Glomerular endothelial cell (primary cell): ENCODE measurements around the gene DNAJA4. TPM values are rescaled to one million over a fixed set of nuclear protein-coding genes. Genes with fewer than 3 reads are reported as not detected.
A peak's percentile ranks its signal among the peaks of the same experiment; 100 is the strongest.

ENCODE experiments used
- DNase-seq: peaks from one replicate; pipeline ENCODE4 v3.0.0-alpha.2; 2011; ENCODE audit warnings: low read depth, low spot score; ENCODE audit errors: extremely low read depth
- total RNA-seq: library from RNA; depleted of rRNA; stranded (reverse); fragments of >200 nt; gene quantifications from 2 replicates; pipeline ENCODE4 v1.2.3, GENCODE V29; 2015

Gene DNAJA4
- total RNA-seq, 1 donor from 2014 or later: 10.2 TPM

DNA sequence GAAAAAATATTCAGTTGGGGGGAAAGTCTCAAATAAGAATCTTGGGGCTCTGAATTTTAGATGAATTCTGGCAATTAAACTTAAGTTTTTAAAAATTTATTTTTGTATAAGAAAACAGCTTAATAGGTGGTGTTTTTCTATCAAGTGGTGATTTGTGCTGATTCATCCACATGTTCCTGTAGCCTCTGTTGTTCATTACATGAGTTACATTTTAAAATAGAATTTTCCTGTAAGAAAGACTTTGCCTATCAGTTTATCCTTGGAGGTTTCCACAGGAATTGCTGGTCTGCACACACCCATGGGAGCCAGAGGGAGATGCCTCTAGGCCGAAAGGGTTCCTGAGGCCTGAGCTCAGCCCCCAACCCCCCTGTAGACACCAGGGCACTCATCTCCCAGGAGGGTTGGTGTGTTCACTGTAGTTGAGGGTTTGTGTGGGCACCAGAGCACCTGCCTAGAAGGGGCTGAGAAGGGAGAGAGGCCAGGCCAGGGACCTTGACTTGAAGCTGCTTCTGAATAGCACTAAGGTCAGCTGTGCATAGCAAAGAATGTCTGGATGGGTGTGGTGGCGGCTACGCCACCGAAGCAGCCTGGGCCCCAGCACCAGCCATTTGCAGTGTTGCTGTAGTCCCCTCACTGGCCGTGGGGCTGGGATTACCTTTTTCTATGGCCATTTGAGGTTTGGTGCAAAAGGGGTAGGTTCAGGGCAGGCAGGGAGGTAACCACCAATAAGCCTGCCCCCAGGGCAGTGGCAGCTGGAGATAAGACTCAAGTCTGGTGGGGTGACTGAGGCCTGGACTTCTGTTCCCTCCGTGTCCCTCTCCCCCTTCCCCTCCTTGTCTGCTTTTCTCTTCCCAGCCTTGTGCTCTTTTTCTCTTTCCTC, 11.9 kb downstream of the DNAJA4 start:
- DNase-seq: no peak

DNA sequence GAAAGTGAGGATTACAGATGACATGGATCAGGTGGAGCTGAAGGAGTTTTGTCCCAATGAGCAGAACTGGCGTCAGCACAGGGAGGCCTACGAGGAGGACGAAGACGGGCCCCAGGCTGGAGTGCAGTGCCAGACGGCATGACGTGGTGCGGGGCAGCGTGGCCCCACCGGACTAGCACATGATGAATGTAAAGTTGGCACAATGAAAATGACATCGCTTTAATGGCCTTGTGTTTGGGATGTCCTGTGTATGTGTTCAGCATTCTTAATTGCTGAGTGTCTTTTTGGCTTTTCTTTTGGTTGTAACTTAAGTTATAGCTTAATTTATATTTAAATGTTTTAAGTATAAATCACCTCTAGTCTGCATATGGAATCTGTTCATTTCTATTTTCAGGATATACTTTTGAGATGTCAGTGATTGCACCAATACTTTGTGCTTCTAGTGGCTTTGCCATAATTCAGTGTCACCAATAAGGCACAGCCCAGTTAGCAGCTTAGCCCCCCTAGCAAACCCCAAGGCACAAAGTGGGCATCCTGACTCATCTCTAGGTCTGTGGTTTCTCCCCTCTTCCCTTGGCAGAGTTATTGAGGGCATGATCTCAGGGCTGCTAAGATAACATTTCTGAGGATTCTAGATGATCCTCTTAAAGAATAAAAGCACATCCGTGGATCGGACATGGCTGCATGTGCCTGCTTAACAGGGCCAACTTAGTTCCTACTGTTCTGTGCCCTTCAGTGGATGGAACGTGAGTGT, 16.1 kb downstream of the DNAJA4 start:
- DNase-seq: no peak

DNA sequence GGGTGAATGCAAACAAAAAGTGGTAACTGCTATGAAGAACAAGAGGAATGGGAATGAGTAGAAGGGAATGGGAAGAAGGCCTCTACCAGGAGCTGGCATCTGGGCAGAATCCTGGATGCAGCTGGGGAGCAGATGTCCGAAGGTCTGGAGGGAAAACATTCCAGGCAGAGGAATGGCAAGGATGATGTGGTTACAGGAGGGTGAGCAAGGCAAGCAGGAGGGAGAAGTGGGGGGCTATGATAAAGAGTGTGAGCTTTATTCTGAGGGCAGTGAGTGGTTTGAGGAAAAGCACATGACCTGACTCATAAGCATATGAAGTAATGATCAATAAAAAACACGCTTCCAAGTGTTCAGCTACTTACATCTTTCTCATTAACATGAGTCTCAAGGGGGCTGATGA, 18.0 kb downstream of the DNAJA4 start:
- DNase-seq: no peak

DNA sequence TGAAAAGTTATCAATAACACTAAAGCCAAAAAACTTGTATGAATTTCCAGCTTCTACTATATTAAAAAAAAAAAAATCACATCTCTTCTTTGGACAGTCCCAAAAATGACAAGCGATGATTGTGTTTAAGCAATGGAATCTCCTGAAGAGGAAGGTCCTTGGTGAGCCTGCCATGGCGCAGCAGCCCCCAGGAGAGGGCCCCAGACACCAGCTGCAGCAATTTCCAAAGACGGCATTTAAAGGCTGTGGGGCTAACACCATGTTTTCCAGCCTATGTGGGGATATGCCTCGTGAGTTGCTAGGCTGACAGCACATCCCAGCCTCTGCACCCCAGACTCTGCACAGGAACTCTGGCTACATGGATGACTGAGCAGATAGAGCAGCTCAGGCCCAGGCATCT, 20.4 kb downstream of the DNAJA4 start:
- no peak for DNase-seq

DNA sequence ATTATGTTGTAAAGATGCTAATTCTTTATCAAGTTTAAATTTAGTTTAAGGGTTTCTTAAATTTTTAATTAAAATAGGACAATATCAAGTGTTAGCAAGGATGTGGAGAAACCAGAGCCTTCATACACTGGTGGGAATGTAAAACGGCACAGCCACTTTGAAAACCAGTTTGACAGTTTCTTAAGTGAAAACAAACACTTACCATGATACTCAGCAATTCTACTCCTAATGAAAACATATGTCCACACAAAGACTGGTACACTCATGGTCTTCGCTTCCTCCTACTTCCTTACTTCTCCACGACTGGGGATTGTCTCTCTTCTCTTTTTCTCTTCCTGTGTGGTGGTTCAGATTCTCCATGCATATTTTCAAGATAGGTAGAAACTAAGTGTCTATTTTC, 25.9 kb downstream of the DNAJA4 start:
- no peak for DNase-seq

DNA sequence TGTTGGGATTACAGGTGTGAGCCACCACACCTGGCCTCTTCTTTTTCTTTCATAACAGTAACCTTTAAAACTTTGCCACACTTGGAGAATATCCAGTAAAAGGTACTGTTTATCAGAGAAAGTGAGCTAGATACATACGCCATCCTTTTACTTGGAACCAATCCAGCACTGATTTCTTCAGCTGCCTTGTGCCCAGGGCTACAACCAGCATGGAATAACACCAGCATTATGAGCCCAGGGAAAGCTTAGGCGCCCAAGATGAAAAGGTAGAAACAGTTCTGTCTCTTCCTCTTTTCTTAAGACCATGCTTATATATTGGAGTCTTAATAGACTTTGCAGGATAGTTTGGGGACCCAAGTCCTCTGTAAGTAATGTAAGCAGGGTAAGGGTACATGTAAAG, 26.7 kb downstream of the DNAJA4 start:
- no peak for DNase-seq

DNA sequence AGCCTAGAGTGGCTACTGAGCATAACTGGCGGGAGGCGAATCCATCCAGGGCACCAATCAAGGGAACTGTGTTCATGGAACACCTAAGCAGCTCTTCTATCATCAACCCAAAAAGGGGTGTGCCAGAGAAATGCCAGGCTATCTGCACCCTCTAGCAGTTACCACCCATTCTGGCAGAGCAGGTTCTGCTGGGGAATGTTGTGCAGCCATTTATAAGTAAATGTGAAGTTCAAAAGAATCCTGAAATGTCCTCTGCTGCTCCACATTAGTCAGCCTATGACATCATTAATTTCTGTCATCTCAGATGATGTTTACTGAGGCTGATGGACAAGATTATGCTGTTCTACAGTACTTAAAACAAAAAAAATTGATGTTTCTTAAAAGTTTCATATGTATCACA, 27.3 kb downstream of the DNAJA4 start:
- DNase-seq: no peak

DNA sequence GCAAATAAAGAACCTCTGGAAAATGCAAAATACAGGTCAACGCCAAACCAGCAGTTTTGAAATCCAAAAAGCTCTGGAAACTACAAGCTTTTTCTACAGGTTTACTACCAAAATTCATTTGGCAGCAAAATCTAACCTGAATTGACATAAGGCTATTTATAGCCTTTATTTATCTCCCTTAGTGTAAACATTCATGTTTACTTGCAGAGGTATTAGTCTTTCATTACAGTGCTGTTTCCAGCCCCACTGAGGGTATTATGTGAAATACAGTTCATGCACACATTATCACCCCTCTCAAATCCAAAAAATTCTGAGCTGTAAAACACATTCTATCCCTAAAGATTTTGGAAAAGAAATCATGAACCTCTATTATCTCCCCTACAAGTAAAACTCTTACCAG, 27.9 kb downstream of the DNAJA4 start:
- no peak for DNase-seq

DNA sequence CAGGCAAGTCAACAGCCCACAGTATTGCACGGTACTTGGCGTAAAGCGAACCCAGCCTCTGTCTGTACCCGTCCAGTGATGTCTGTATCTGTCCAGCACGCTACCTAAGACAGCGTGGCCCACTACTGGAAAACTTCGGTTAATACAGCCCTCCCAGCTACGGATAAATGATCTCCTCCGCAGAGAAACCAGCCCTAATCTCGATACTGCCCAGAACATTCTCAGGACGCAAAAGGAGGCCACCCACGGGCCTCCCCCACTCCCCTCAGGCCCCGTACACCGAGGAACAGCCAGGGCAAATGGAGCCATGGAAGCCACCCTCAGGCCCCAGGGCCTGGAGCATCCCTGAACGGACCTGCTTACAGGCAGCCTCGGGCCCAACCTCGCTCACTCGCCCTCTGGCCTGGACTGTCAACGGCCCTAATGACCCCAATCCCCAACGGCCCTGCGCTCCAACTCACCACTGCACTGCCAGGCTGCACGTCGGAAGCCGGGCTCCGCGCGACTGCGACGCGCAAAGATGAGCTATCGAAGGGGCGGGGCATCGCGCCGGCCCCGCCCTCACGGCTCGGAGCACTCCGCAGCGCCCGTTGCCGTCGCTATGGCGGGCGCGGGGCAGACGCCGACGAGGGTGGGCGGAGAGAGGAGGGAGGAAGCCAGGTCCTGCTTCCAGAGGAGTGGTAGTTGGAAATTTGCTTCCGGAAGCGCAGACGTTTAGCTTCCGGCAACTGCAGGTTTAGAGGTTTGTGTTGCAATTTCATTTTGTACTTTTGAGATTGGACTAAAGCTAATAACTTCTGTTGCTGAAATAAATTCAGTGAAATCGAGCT, 35.0 kb downstream of the DNAJA4 start, which contains the start of gene SKIC8:
SKIC8 (minus strand) TSS at position 509 of the 830 bp plus-strand sequence. CDS start 3,923 bp downstream, outside the sequence.
- peak; percentile 42 for DNase-seq

DNA sequence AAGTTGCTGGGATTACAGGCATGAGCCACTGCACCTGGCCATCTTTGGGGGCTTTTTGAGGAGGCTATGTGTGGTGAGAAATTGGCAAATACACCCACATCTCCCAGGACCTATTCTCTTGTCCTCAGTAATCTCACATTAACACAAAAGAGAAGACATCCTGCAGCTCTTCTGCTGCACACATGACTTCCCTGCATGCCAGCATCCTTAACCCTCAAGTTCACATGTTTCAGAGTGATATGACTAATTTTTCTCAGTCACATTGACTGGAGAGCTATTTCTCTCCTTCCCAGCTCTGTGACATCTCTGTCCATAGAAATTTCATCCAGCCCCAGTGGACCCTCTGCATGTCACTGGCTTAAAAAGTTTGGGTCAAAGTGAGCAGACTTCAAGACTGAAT, 37.0 kb downstream of the DNAJA4 start:
- DNase-seq: no peak

DNA sequence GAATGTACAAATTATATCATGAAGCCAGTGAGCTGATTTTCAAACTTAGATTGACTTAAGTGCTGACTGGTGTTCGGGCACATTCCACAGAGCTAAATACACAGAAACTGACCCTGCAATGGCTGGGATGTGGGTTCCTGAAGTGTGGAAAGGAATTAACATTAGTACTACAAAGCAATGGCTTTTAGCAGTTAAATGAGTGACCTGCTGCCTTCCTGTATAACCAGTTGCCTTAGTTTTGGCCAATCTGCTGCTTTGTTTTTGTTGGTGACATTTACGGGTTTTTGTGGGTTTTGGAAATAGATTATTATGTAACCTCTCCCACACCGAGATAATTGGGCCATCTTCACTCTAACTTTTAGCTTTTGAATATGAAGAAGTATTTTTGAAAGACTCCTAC, 37.5 kb downstream of the DNAJA4 start:
- no peak for DNase-seq

DNA sequence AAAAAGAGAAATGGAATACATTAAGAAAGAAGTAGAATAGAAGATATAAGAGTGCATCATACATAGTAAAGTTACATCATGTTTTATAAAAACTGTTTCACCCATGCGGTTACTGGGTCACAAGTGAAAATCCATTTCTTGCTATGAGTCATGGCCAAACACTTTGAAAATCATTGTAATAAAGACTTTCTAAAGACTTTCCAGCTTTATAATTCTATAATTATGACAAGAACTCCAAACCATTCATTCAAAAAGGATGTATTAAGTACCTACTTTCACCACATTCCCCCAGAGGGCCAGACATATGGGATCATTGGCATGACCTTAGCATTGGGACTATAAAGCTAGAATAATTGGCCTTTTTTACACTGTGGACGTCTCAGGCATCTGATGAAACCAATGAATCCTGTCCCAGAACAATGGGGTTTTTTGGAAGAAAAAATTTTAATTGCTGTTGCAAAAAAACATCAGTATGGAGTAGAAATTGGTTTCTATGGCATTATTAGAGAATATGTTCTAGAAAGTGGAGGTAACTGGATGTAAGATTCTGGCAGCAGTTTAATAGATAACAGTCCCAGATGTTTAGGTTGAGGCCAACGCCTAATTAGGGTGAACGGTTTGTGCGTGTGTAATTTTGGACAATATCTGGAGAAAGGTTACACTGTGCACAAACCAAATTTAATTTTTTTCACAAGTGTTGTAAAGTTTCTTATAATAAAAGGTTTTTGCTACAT, 38.4 kb downstream of the DNAJA4 start:
- no peak for DNase-seq

DNA sequence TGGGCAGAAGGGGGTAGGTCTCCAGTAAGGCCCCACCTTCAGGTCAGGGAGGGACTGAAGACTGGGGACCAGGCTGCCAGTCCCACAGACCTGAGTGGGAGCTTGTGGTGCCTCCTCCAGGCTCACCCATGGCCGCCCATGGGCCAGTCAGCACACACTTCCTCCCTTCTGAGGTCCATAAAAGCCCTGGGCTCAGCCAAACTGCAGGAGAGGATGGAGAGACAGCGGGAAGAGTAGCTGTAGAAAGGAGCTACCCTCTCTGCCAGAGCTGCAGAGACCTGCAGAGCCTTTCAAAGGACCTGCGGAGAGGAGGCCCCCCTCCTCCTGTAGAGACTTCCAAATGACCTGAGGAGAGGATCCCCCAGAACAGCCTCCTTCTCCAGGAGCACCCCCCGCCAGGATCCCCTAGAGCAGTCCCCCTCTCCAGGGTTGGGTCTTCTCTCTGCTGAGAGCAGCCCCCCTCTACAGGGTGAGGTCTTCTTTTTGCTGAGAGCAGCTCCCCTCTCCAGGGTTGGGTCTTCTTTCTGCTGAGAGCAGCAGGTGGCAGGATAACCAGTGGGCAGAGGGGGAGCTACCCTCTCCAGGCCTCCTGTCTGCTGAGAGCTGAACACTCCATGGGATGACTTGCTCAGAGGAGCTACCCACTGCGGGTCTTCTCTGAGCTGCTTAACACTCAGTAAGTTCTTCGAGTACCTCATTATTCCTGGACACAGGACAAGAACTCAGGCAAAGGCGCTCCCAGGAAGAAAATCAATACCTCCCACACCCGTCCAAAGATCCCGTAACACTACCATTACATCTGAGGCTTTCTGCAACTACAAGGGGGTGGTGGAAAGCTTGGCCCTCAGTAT, 40.1 kb downstream of the DNAJA4 start:
- no peak for DNase-seq

DNA sequence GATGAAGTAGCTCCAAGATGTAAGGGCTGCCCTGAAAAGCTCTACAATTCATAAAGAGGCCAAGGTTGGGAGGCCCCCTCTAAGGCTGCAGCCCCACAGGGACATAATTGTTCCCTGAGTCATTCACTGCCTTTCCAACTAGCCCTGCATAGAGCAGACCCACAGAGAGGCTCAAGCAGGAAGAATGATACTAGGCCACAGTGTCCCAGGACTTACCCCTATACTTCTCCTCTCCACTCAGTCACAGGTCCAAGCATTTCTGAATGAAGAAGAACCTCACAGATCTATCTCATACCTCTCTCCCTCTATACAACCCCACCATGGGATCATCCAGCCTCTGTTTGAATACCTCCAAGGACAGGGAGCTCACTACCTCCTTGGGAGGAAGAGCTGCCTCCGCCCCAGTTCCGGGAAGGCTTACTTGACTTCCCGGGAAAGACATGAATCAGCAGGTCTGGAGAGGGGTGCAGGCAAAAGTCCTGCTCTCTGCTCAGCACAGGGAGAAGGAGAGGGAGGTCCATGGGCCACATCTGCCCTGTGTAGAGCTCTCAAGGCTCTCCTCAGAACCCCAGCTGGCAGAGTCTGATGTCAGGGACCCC, 41.9 kb downstream of the DNAJA4 start:
- DNase-seq: no peak

DNA sequence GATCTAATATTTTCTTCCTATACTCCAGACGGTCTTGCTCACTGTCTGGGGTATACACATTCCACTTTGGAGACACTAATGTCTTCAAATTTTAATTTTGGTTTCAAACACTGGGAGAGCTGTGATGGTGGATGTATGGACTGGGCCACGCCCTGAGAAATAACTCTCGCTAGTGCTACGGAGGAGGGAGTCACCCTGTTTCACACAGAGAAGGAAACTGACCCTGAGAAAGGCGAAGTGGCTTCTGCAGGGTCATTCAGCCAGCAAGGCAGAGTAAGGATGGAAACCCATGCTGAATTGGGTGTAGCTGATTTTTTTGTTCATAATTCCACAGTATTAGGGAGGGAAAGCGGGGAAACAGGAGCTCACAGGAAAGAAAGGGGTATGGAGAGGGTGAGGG, 43.6 kb downstream of the DNAJA4 start:
- DNase-seq: no peak

DNA sequence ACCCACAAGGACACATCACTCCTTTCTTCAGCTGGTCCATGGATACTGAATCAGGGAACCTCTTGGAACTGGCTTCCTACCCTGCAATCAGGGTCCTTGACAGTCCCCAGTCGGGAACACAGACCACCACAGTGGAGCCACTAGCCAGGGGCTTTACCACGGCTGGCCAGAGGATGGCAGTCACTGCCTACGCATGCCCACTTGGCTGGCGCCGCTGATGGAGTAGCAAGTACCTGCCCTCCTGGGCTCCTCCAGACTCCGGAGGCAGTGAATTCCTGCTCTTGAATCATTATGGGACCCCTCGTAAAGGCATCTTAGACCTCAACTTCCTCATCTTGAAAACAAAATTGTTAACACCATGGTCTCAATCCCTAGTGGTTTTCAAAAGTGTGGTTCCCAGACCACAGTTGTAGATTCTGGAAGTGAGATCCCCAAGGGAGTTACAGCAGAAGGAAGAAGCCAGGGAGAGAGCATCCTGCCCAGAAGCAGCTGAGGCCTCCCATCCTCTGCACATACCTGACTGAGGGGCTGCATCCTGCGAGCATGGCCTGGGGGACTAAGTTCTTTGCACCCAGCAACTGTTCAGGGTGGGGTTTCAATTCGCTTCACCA, 44.2 kb downstream of the DNAJA4 start:
- DNase-seq: no peak

DNA sequence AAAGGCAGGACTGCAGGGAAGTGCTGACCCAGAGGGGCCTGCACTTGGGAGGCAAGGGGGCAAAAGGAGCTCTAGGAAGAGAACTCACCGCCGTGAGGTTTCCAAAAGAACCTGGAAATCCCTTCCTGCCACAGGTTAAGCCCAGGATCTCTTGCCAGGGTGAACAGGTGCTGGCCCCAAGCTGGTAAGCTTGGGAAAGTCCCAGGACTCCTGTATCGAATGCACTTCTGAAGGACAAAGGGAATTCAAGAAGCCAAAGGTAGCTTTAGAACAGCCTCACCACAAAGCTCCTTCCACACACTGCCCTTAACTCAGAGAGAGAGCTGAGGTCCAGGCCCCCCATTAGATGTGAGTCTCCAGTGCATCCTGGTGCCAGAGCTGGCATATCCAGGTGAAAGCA, 46.9 kb downstream of the DNAJA4 start:
- DNase-seq: no peak

DNA sequence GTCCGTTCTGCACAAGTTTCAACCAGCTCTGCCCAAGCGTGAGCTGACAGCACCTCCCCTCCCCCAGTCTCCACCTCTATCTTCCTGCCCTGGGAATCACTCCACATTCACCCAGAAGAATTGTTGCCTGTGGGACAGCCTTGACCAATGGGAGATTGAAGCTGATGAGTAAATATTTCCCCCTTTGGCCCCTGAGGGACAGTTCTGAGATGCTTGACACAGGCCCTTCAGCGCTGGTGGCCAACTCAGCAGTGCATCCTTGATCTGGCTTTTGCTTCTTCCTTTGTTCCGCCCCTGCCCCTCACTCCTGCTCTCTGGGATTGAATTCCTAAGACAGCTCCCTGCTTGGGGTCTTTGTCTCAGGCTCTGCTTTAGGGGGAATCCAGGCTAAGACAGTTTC, 48.2 kb downstream of the DNAJA4 start:
- no peak for DNase-seq

DNA sequence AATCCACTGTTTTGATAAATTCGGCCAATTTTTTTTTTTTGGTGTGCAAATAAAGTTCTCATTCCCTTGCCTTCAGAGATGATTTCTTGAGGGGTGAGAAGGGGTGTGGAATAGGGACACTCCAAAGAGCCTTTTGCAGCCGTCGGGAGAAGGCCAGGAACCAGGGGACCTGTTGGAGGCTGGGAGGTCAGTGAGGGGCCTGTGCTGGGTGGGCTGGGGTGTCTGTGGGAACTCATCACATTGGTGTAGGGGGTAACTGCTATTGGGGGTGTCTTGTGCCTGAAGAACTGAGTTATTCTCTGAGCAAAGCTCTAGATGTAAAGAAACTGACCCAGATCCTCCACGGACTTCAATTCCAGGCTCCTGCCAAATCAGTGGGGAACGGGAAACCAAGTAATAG, 48.6 kb downstream of the DNAJA4 start:
- no peak for DNase-seq
